ENCODE results near the gene PREX1. TPM values are rescaled to one million over a fixed set of nuclear protein-coding genes. Genes with fewer than 3 reads are reported as not detected.

PREX1 gene
- polyA plus RNA-seq, 1 donor (not counting 4 experiments of a cell fraction or from before 2014, with no cell fraction given), result 0.22 TPM

GRCh38 chr20:48850977-48851299 lies 23.1 kb upstream of the PREX1 start:
- no peak for FAIRE-seq
- Histone ChIP-seq H3K27ac (ENCODE audit: control insufficient read depth, insufficient read depth, low read length) (no peak overlapping the region), H3K4me3 (ENCODE audit: control insufficient read depth in 2 of 3, extremely low read depth in 1 of 3, insufficient read depth in 2 of 3, low read depth in 1 of 3, low read length in 3 of 3) (no peak overlapping the region), H2AFZ (ENCODE audit: control insufficient read depth, low read length) (no peak overlapping the region), H3K27me3 (ENCODE audit: control insufficient read depth, extremely low read depth, insufficient read depth, low read length) (peaks cover 11% of the 10 kb centered on the region), H3K79me2 (ENCODE audit: control insufficient read depth, insufficient read depth, low read length) (no peaks in the 10 kb centered on the region), H3K9me3 (ENCODE audit: control insufficient read depth, low read depth, low read length) (no peaks in the 10 kb centered on the region), H3K4me2 (ENCODE audit: control insufficient read depth, extremely low read depth, insufficient read depth, low read depth, low read length) (no peak overlapping the region), H4K20me1 (ENCODE audit: control insufficient read depth, extremely low read depth, insufficient read depth, low read length) (no peaks in the 10 kb centered on the region), H3K4me1 (ENCODE audit: control insufficient read depth, extremely low read depth, insufficient read depth, low read length) (no peaks in the 10 kb centered on the region), H3K9ac (ENCODE audit: control insufficient read depth, extremely low read depth, insufficient read depth, low read length) (no peak overlapping the region), H3K36me3 (ENCODE audit: control insufficient read depth in 2 of 2, extremely low read depth in 1 of 2, insufficient read depth in 2 of 2, low read length in 2 of 2) (no peaks in the 10 kb centered on the region), H3K9me1 (ENCODE audit: control insufficient read depth, extremely low read depth, insufficient read depth, low read length) (peaks cover under 1% of the 10 kb centered on the region)
- dilution Hi-C loops (cut with MboI; ENCODE audit: extremely low pct_ligation_motif_present, low sequenced_read_pairs), result no loop called here
- DNase-seq (ENCODE audit: low read depth, low spot score), result no peak
- TF ChIP-seq EZH2 (IDR thresholded peaks at IDR 0.05; ENCODE audit: low read length) (no peak), CTCF (optimal IDR thresholded peaks at IDR 0.05 in 1 of 3, IDR thresholded peaks at IDR 0.05 in 1 of 3, conservative IDR thresholded peaks at IDR 0.05 in 1 of 3; ENCODE audit: extremely low read depth in 1 of 3, insufficient read depth in 2 of 3, low read length in 3 of 3) (no peak)

- no peaks in the 10 kb centered on the region for H3K9me1 ChIP-seq (ENCODE audit: control insufficient read depth, extremely low read depth, insufficient read depth, low read length)
- no peak overlapping the region for H2AFZ ChIP-seq (ENCODE audit: control insufficient read depth, low read length)
- FAIRE-seq (no peak), DNase-seq (ENCODE audit: low read depth, low spot score) (no peak)
- no peaks in the 10 kb centered on the region for H4K20me1 ChIP-seq (ENCODE audit: control insufficient read depth, extremely low read depth, insufficient read depth, low read length)
- H3K27me3 ChIP-seq (ENCODE audit: control insufficient read depth, extremely low read depth, insufficient read depth, low read length), result peaks cover 11% of the 10 kb centered on the region
- TF ChIP-seq EZH2 (IDR thresholded peaks at IDR 0.05; ENCODE audit: low read length) (no peak), CTCF (optimal IDR thresholded peaks at IDR 0.05 in 1 of 3, IDR thresholded peaks at IDR 0.05 in 1 of 3, conservative IDR thresholded peaks at IDR 0.05 in 1 of 3; ENCODE audit: extremely low read depth in 1 of 3, insufficient read depth in 2 of 3, low read length in 3 of 3) (no peak)
- no peaks in the 10 kb centered on the region for H3K9me3 ChIP-seq (ENCODE audit: control insufficient read depth, low read depth, low read length)
- H3K4me3 ChIP-seq (ENCODE audit: control insufficient read depth in 2 of 3, extremely low read depth in 1 of 3, insufficient read depth in 2 of 3, low read depth in 1 of 3, low read length in 3 of 3), result no peak overlapping the region
- H3K9ac ChIP-seq (ENCODE audit: control insufficient read depth, extremely low read depth, insufficient read depth, low read length), result no peak overlapping the region
- dilution Hi-C loops (cut with MboI; ENCODE audit: extremely low pct_ligation_motif_present, low sequenced_read_pairs), result no loop called here
- no peak overlapping the region for H3K27ac ChIP-seq (ENCODE audit: control insufficient read depth, insufficient read depth, low read length)
- no peak overlapping the region for H3K4me2 ChIP-seq (ENCODE audit: control insufficient read depth, extremely low read depth, insufficient read depth, low read depth, low read length)
- H3K36me3 ChIP-seq (ENCODE audit: control insufficient read depth in 2 of 2, extremely low read depth in 1 of 2, insufficient read depth in 2 of 2, low read length in 2 of 2), result no peaks in the 10 kb centered on the region
- H3K4me1 ChIP-seq (ENCODE audit: control insufficient read depth, extremely low read depth, insufficient read depth, low read length), result no peaks in the 10 kb centered on the region
- H3K79me2 ChIP-seq (ENCODE audit: control insufficient read depth, insufficient read depth, low read length), result no peaks in the 10 kb centered on the region
Measured at GRCh38 chr20:48850257-48850976, 22.6 kb upstream of the PREX1 start.
